Activated T-helper 1 cell treated with anti-CD3 and anti-CD28 coated beads, Interleukin-12 subunit alpha, Interleukin-12 subunit beta, Interleukin-2, Interleukin-4 antibody, amounts not matched to agents 30 ng/mL and 10 ng/mL and 1 ng/mL, durations not matched to agents 14 hours and 24 hours and 36 hours (primary cell): ENCODE results near the gene CDKN2B. TPM values are rescaled to one million over a fixed set of nuclear protein-coding genes. Genes with fewer than 3 reads are reported as not detected.

ENCODE experiments used
- DNase-seq: peaks from one replicate; pipeline ENCODE4 v3.0.0; 2021; ENCODE audit warnings: low spot score
- H3K27ac Mint-ChIP-seq: one replicate; pipeline ENCODE4 v1.8.0; 2021; ENCODE audit warnings: mild to moderate bottlenecking, mixed read lengths
- H3K27me3 Mint-ChIP-seq: one replicate; pipeline ENCODE4 v1.8.0; 2022; ENCODE audit warnings: mild to moderate bottlenecking, moderate library complexity, mixed read lengths; ENCODE audit not compliant: insufficient read depth
- H3K36me3 Mint-ChIP-seq: one replicate; pipeline ENCODE4 v1.8.0; 2021; ENCODE audit warnings: low read depth, mixed read lengths
- H3K4me1 Mint-ChIP-seq: one replicate; pipeline ENCODE4 v1.8.0; 2021; ENCODE audit warnings: low read depth, mixed read lengths
- H3K4me3 Mint-ChIP-seq: one replicate; pipeline ENCODE4 v1.8.0; 2021; ENCODE audit warnings: mild to moderate bottlenecking, moderate library complexity, mixed read lengths
- H3K9me3 Mint-ChIP-seq: one replicate; pipeline ENCODE4 v1.8.0; 2021; ENCODE audit warnings: mixed read lengths
- intact Hi-C: fragments of 100-400 bp; cut with micrococcal nuclease; formaldehyde crosslinking; loops from one replicate; pipeline ENCODE4 v1.15.1; 2024
- total RNA-seq: library from RNA; stranded (reverse); gene quantifications from 2 replicates; pipeline ENCODE4 v1.2.3, GENCODE V29; 2022

Gene CDKN2B
- total RNA-seq, 1 donor from 2014 or later = 0.73 TPM

GRCh38 chr9:21988056-21988990 lies 20.8 kb downstream of the CDKN2B start:
- no peak for DNase-seq
- Mint-ChIP-seq H3K4me1 (peaks cover 51% of the 10 kb centered on the region), H3K36me3 (peaks cover 22% of the 10 kb centered on the region), H3K27ac (no peak overlapping the region), H3K27me3 (peaks cover 58% of the 10 kb centered on the region), H3K4me3 (no peak overlapping the region), H3K9me3 (peaks cover 10% of the 10 kb centered on the region)
- intact Hi-C loops = no loop called here

- H3K36me3 Mint-ChIP-seq = peaks cover 18% of the 10 kb centered on the region
- intact Hi-C loops = loop anchor here (1.0 kb wide), 1 partner anchor 11 kb away; no protein-coding TSS in a partner anchor
- H3K9me3 Mint-ChIP-seq = peaks cover 10% of the 10 kb centered on the region
- peaks cover 42% of the 10 kb centered on the region for H3K4me1 Mint-ChIP-seq
- no peak overlapping the region for H3K27ac Mint-ChIP-seq
- H3K27me3 Mint-ChIP-seq = peaks cover 76% of the 10 kb centered on the region
- DNase-seq = no peak
- no peak overlapping the region for H3K4me3 Mint-ChIP-seq
These were observed 23.0 kb downstream of the CDKN2B start for GRCh38 chr9:21985964-21986667.

- Mint-ChIP-seq H3K36me3 (peaks cover 6% of the 10 kb centered on the region), H3K9me3 (peaks cover 4% of the 10 kb centered on the region), H3K4me1 (peaks cover 30% of the 10 kb centered on the region), H3K27me3 (peaks cover 74% of the 10 kb centered on the region), H3K27ac (no peak overlapping the region), H3K4me3 (no peak overlapping the region)
- intact Hi-C loops = no loop called here
- no peak for DNase-seq
These were observed 25.0 kb downstream of the CDKN2B start for GRCh38 chr9:21984101-21984500.

GRCh38 chr9:21983561-21983935 lies 25.6 kb downstream of the CDKN2B start:
- no peak for DNase-seq
- Mint-ChIP-seq H3K4me1 (peaks cover 26% of the 10 kb centered on the region), H3K9me3 (no peaks in the 10 kb centered on the region), H3K27ac (no peak overlapping the region), H3K36me3 (peaks cover 4% of the 10 kb centered on the region), H3K27me3 (peaks cover 74% of the 10 kb centered on the region), H3K4me3 (no peak overlapping the region)
- intact Hi-C loops = no loop called here

GRCh38 chr9:21982861-21983560 lies 26.1 kb downstream of the CDKN2B start:
- H3K27ac Mint-ChIP-seq = no peak overlapping the region
- peaks cover 4% of the 10 kb centered on the region for H3K36me3 Mint-ChIP-seq
- H3K9me3 Mint-ChIP-seq = no peaks in the 10 kb centered on the region
- peaks cover 74% of the 10 kb centered on the region for H3K27me3 Mint-ChIP-seq
- no peak for DNase-seq
- H3K4me1 Mint-ChIP-seq = peaks cover 21% of the 10 kb centered on the region
- no peak overlapping the region for H3K4me3 Mint-ChIP-seq
- intact Hi-C loops = no loop called here

GRCh38 chr9:21982391-21982790 lies 26.7 kb downstream of the CDKN2B start:
- H3K4me1 Mint-ChIP-seq = peaks cover 16% of the 10 kb centered on the region
- H3K4me3 Mint-ChIP-seq = no peak overlapping the region
- peaks cover 4% of the 10 kb centered on the region for H3K36me3 Mint-ChIP-seq
- H3K27ac Mint-ChIP-seq = no peak overlapping the region
- peaks cover 74% of the 10 kb centered on the region for H3K27me3 Mint-ChIP-seq
- no peaks in the 10 kb centered on the region for H3K9me3 Mint-ChIP-seq
- no peak for DNase-seq
- intact Hi-C loops = no loop called here

- H3K36me3 Mint-ChIP-seq = peaks cover 6% of the 10 kb centered on the region
- H3K9me3 Mint-ChIP-seq = no peaks in the 10 kb centered on the region
- no peak overlapping the region for H3K4me3 Mint-ChIP-seq
- peak overlapping the region; percentile 34 for H3K27ac Mint-ChIP-seq
- peaks cover 86% of the 10 kb centered on the region for H3K27me3 Mint-ChIP-seq
- intact Hi-C loops = loop anchor here (10.0 kb wide), 1 partner anchor 572 kb away; the partner anchor contains the start of gene IFNA8
- H3K4me1 Mint-ChIP-seq = peaks cover 40% of the 10 kb centered on the region
- DNase-seq = no peak
These were observed 32.7 kb downstream of the CDKN2B start for GRCh38 chr9:21976334-21976875.

GRCh38 chr9:21974722-21975409 lies 34.2 kb downstream of the CDKN2B start:
- DNase-seq = no peak
- H3K4me3 Mint-ChIP-seq = peak overlapping the region; percentile 86
- intact Hi-C loops = loop anchor here (1.0 to 10.0 kb wide), 6 partner anchors 8 to 570 kb away; partner anchors contain the start of gene IFNA8
- peaks cover 7% of the 10 kb centered on the region for H3K36me3 Mint-ChIP-seq
- peak overlapping the region; percentile 66 for H3K27ac Mint-ChIP-seq
- peaks cover 91% of the 10 kb centered on the region for H3K27me3 Mint-ChIP-seq
- peaks cover 2% of the 10 kb centered on the region for H3K9me3 Mint-ChIP-seq
- H3K4me1 Mint-ChIP-seq = peaks cover 40% of the 10 kb centered on the region

GRCh38 chr9:21974343-21974721 lies 34.8 kb downstream of the CDKN2B start:
- peaks cover 37% of the 10 kb centered on the region for H3K4me1 Mint-ChIP-seq
- H3K4me3 Mint-ChIP-seq = peak overlapping the region; percentile 86
- peaks cover 91% of the 10 kb centered on the region for H3K27me3 Mint-ChIP-seq
- H3K9me3 Mint-ChIP-seq = peaks cover 4% of the 10 kb centered on the region
- peaks cover 8% of the 10 kb centered on the region for H3K36me3 Mint-ChIP-seq
- peak overlapping the region; percentile 62 for H3K27ac Mint-ChIP-seq
- no peak for DNase-seq
- intact Hi-C loops = loop anchor here (2.0 to 10.0 kb wide), 3 partner anchors 16 to 570 kb away; partner anchors contain the start of gene IFNA8

- Mint-ChIP-seq H3K27ac (no peak overlapping the region), H3K36me3 (peaks cover 7% of the 10 kb centered on the region), H3K27me3 (peaks cover 93% of the 10 kb centered on the region), H3K4me3 (no peak overlapping the region), H3K4me1 (peaks cover 46% of the 10 kb centered on the region), H3K9me3 (peaks cover 4% of the 10 kb centered on the region)
- intact Hi-C loops = loop anchor here (10.0 kb wide), 1 partner anchor 568 kb away; the partner anchor contains the start of gene IFNA8
- no peak for DNase-seq
These were observed 36.7 kb downstream of the CDKN2B start for GRCh38 chr9:21972361-21972760.

- peaks cover 53% of the 10 kb centered on the region for H3K4me1 Mint-ChIP-seq
- no peak overlapping the region for H3K4me3 Mint-ChIP-seq
- no peak for DNase-seq
- intact Hi-C loops = loop anchor here (10.0 kb wide), 1 partner anchor 566 kb away; the partner anchor contains the start of gene IFNA8
- peaks cover 10% of the 10 kb centered on the region for H3K36me3 Mint-ChIP-seq
- peaks cover 91% of the 10 kb centered on the region for H3K27me3 Mint-ChIP-seq
- H3K27ac Mint-ChIP-seq = peak overlapping the region; percentile 62
- peaks cover 7% of the 10 kb centered on the region for H3K9me3 Mint-ChIP-seq
These were observed 38.1 kb downstream of the CDKN2B start for GRCh38 chr9:21970800-21971640.
